Hepatocyte (in vitro differentiated cells): ENCODE data around the gene NDUFS1. TPM values are rescaled to one million over a fixed set of nuclear protein-coding genes. Genes with fewer than 3 reads are reported as not detected.

ENCODE experiments used
- DNase-seq: peaks from one replicate; pipeline ENCODE4 v3.0.0-alpha.2; 2016; ENCODE audit warnings: low spot score
- H2AFZ ChIP-seq: fragments of 200-600 bp; sonication (generic); 2 replicates; pipeline ENCODE4 v1.6.0; 2016; ENCODE audit warnings: antibody characterized with exemption, mild to moderate bottlenecking
- H3K27ac ChIP-seq: fragments of 200-600 bp; sonication (generic); 2 replicates; pipeline ENCODE4 v1.5.1; 2016; ENCODE audit warnings: mild to moderate bottlenecking
- H3K27me3 ChIP-seq: fragments of 200-600 bp; sonication (generic); 2 replicates; pipeline ENCODE4 v1.6.1; 2016
- H3K36me3 ChIP-seq: fragments of 200-600 bp; sonication (generic); replicated peaks from 2 replicates; pipeline ENCODE4 v1.5.1; 2016; ENCODE audit warnings: low read depth; ENCODE audit not compliant: insufficient read depth
- H3K4me1 ChIP-seq: fragments of 200-600 bp; sonication (generic); 2 replicates; pipeline ENCODE4 v1.5.1; 2016; ENCODE audit warnings: mild to moderate bottlenecking, moderate library complexity; ENCODE audit not compliant: insufficient read depth
- H3K4me2 ChIP-seq: fragments of 200-600 bp; sonication (generic); 2 replicates; pipeline ENCODE4 v1.6.0; 2016
- H3K4me3 ChIP-seq: fragments of 200-600 bp; sonication (generic); 2 replicates; pipeline ENCODE4 v1.5.1; 2016; ENCODE audit warnings: mild to moderate bottlenecking
- H3K79me2 ChIP-seq: fragments of 200-600 bp; sonication (generic); 2 replicates; pipeline ENCODE4 v1.6.0; 2017; ENCODE audit warnings: mild to moderate bottlenecking
- H3K9me2 ChIP-seq: fragments of 200-600 bp; sonication (generic); replicated peaks from 2 replicates; pipeline ENCODE4 v1.6.0; 2017; ENCODE audit warnings: mild to moderate bottlenecking; ENCODE audit not compliant: insufficient read depth
- H3K9me3 ChIP-seq: fragments of 200-600 bp; sonication (generic); 2 replicates; pipeline ENCODE4 v1.5.1; 2016; ENCODE audit warnings: low read depth, mild to moderate bottlenecking
- H4K20me1 ChIP-seq: fragments of 200-600 bp; sonication (generic); 2 replicates; pipeline ENCODE4 v1.6.0; 2016; ENCODE audit warnings: mild to moderate bottlenecking; ENCODE audit not compliant: insufficient read depth, poor library complexity, severe bottlenecking
- CTCF ChIP-seq: fragments of 200-600 bp; sonication (generic); IDR thresholded peaks from 2 replicates; pipeline ENCODE4 v1.5.1; 2016; ENCODE audit warnings: antibody characterized with exemption, mild to moderate bottlenecking; ENCODE audit not compliant: poor library complexity
- EZH2 ChIP-seq: fragments of 200-600 bp; sonication (generic); IDR thresholded peaks from 2 replicates; pipeline ENCODE4 v1.6.1; 2016; ENCODE audit warnings: antibody characterized with exemption, mild to moderate bottlenecking, borderline replicate concordance
- EZH2phosphoT487 ChIP-seq: fragments of 200-600 bp; sonication (generic); IDR thresholded peaks from one replicate; pipeline ENCODE4 v1.6.1; 2018; ENCODE audit warnings: antibody characterized with exemption, mild to moderate bottlenecking, low read depth, moderate library complexity; ENCODE audit not compliant: unreplicated experiment, severe bottlenecking
- WGBS: methylation state at CpG from one replicate; pipeline ENCODE4 v1.1.6; 2016; ENCODE audit warnings: low lambda C conversion rate; ENCODE audit errors: missing lambda C conversion rate; 5-methylcytosine and 5-hydroxymethylcytosine counted together
- polyA plus RNA-seq: library from polyadenylated mRNA; unstranded; fragments of >200 nt; fragmentation: Nextera tagmentation; extraction: Ambion mirVana; gene quantifications from 2 replicates; pipeline ENCODE4 v1.2.1, GENCODE V29; 2016
- total RNA-seq: library from RNA; depleted of rRNA; stranded (reverse); fragments of >200 nt; gene quantifications from 2 replicates; pipeline ENCODE4 v1.2.3, GENCODE V29; 2014

The NDUFS1 gene
- total and polyA plus RNA-seq, 2 experiments from 2014 or later = 46.5 to 121 TPM

GRCh38 chr2:206150631-206151030 is 8.6 kb downstream of the NDUFS1 start:
- Histone ChIP-seq H3K4me2 (no peak overlapping the region), H3K79me2 (peaks cover 49% of the 10 kb centered on the region), H3K4me1 (peaks cover 3% of the 10 kb centered on the region), H3K27me3 (no peaks in the 10 kb centered on the region), H3K36me3 (no peaks in the 10 kb centered on the region), H3K27ac (no peak overlapping the region), H4K20me1 (peaks cover 26% of the 10 kb centered on the region), H2AFZ (no peak overlapping the region), H3K4me3 (no peak overlapping the region), H3K9me2 (no peaks in the 10 kb centered on the region), H3K9me3 (no peaks in the 10 kb centered on the region)
- TF ChIP-seq EZH2 (no peak), CTCF (no peak), EZH2phosphoT487 (no peak)
- 81% methylated on average over 4 of the region's 4 CpGs for WGBS
- DNase-seq = no peak

GRCh38 chr2:206150168-206150567 is 9.1 kb downstream of the NDUFS1 start:
- H3K4me3 ChIP-seq = no peak overlapping the region
- H2AFZ ChIP-seq = no peak overlapping the region
- H3K27me3 ChIP-seq = no peaks in the 10 kb centered on the region
- no peaks in the 10 kb centered on the region for H3K9me3 ChIP-seq
- 95% methylated on average over 1 of the region's 1 CpG for WGBS
- peaks cover 25% of the 10 kb centered on the region for H4K20me1 ChIP-seq
- no peak for TF ChIP-seq EZH2phosphoT487
- no peak for TF ChIP-seq EZH2
- no peak for TF ChIP-seq CTCF
- H3K36me3 ChIP-seq = no peaks in the 10 kb centered on the region
- peaks cover 44% of the 10 kb centered on the region for H3K79me2 ChIP-seq
- no peaks in the 10 kb centered on the region for H3K9me2 ChIP-seq
- H3K4me1 ChIP-seq = peaks cover 3% of the 10 kb centered on the region
- no peak overlapping the region for H3K4me2 ChIP-seq
- DNase-seq = no peak
- H3K27ac ChIP-seq = no peak overlapping the region

- no peak overlapping the region for H3K27ac ChIP-seq
- H3K9me2 ChIP-seq = no peaks in the 10 kb centered on the region
- 100% methylated on average over 1 of the region's 1 CpG for WGBS
- peaks cover 36% of the 10 kb centered on the region for H3K79me2 ChIP-seq
- H4K20me1 ChIP-seq = peaks cover 17% of the 10 kb centered on the region
- H3K9me3 ChIP-seq = no peaks in the 10 kb centered on the region
- H3K27me3 ChIP-seq = no peaks in the 10 kb centered on the region
- no peak overlapping the region for H3K4me3 ChIP-seq
- H2AFZ ChIP-seq = no peak overlapping the region
- H3K36me3 ChIP-seq = no peaks in the 10 kb centered on the region
- no peak for DNase-seq
- TF ChIP-seq CTCF (no peak), EZH2phosphoT487 (no peak), EZH2 (no peak)
- H3K4me1 ChIP-seq = peaks cover 3% of the 10 kb centered on the region
- H3K4me2 ChIP-seq = no peak overlapping the region
These were observed 9.9 kb downstream of the NDUFS1 start for GRCh38 chr2:206149330-206149729.

GRCh38 chr2:206145665-206146064 is 13.6 kb downstream of the NDUFS1 start:
- Histone ChIP-seq H3K27ac (no peak overlapping the region), H3K36me3 (no peaks in the 10 kb centered on the region), H3K4me1 (no peaks in the 10 kb centered on the region), H3K4me3 (no peak overlapping the region), H3K79me2 (peaks cover 4% of the 10 kb centered on the region), H3K9me2 (no peaks in the 10 kb centered on the region), H2AFZ (no peak overlapping the region), H3K4me2 (no peak overlapping the region), H3K9me3 (no peaks in the 10 kb centered on the region), H3K27me3 (no peaks in the 10 kb centered on the region), H4K20me1 (no peaks in the 10 kb centered on the region)
- 87% methylated on average over 5 of the region's 5 CpGs for WGBS
- no peak for TF ChIP-seq EZH2phosphoT487
- no peak for TF ChIP-seq EZH2
- TF ChIP-seq CTCF = no peak
- no peak for DNase-seq
